K562 (cell line): ENCODE data around the gene PRRT1. TPM values are rescaled to one million over a fixed set of nuclear protein-coding genes. Genes with fewer than 3 reads are reported as not detected.

Experiments
- CBFA2T2 ChIP-seq: fragments of 450-650 bp; conservative IDR thresholded peaks from 2 replicates; pipeline ENCODE4 v1.6.1; 2017; ENCODE audit warnings: mild to moderate bottlenecking
- CCNT2 ChIP-seq: IDR thresholded peaks from 2 replicates; pipeline ENCODE4 v1.6.1; 2011; ENCODE audit warnings: borderline replicate concordance, low read depth, mild to moderate bottlenecking, moderate library complexity, mixed read lengths, low read length; ENCODE audit not compliant: insufficient read length; ENCODE audit errors: extremely low read depth
- CHCHD3 ChIP-seq: fragments of 250-450 bp; sonication (Bioruptor Pico); IDR thresholded peaks from 2 replicates; pipeline ENCODE4 v2.1.2; 2022; ENCODE audit warnings: mild to moderate bottlenecking
- CHD2 ChIP-seq: IDR thresholded peaks from 2 replicates; pipeline ENCODE4 v1.6.1; 2011; ENCODE audit warnings: low read depth, low read length
- MAZ ChIP-seq, 2 experiments: fragments of 450-650 bp in 1 of 2; sonication (generic) in 1 of 2; formaldehyde crosslinking; IDR thresholded peaks in 1 of 2; conservative IDR thresholded peaks in 1 of 2; 2 replicates each; pipeline versions ENCODE4 v1.4.0 to v1.5.0; 2020; ENCODE audit warnings: mild to moderate bottlenecking in 1 of 2, missing genetic modification reagents in 1 of 2
- MEIS2 ChIP-seq: fragments of 450-650 bp; IDR thresholded peaks from 2 replicates; pipeline ENCODE4 v1.6.1; 2014; ENCODE audit warnings: mild to moderate bottlenecking; ENCODE audit not compliant: partially characterized antibody
- MIER1 ChIP-seq: fragments of 450-650 bp; IDR thresholded peaks from 2 replicates; pipeline ENCODE4 v1.6.1; 2016; ENCODE audit warnings: antibody characterized with exemption, mild to moderate bottlenecking, low read depth
- PCBP1 ChIP-seq: fragments of 200-400 bp; formaldehyde crosslinking; IDR thresholded peaks from 2 replicates; pipeline ENCODE4 v1.6.1; 2018; ENCODE audit warnings: mild to moderate bottlenecking, low read depth, low read length; ENCODE audit not compliant: poor library complexity, severe bottlenecking
- POU5F1 ChIP-seq: fragments of 150-350 bp; IDR thresholded peaks from 2 replicates; pipeline ENCODE4 v1.6.1; 2014; ENCODE audit warnings: borderline replicate concordance, low read length, low read depth, mild to moderate bottlenecking; ENCODE audit not compliant: partially characterized antibody
- RFX7 ChIP-seq: fragments of 250-450 bp; sonication (Bioruptor Pico); IDR thresholded peaks from 2 replicates; pipeline ENCODE4 v1.5.1; 2021; ENCODE audit warnings: mild to moderate bottlenecking
- RUNX1 ChIP-seq: sonication (generic); IDR thresholded peaks from 2 replicates; pipeline ENCODE4 v1.6.1; 2016; ENCODE audit warnings: antibody characterized with exemption, low read depth
- SIN3B ChIP-seq: fragments of 450-650 bp; IDR thresholded peaks from 2 replicates; pipeline ENCODE4 v1.6.1; 2017; ENCODE audit warnings: low read depth, mild to moderate bottlenecking, moderate library complexity
- SIRT6 ChIP-seq: IDR thresholded peaks from one replicate; pipeline ENCODE4 v1.6.1; 2012; ENCODE audit warnings: low read depth, mild to moderate bottlenecking, control low read depth, inconsistent platforms, low read length, moderate library complexity
- SOX6 ChIP-seq: fragments of 450-650 bp; IDR thresholded peaks from 2 replicates; pipeline ENCODE4 v1.6.1; 2014; ENCODE audit warnings: mild to moderate bottlenecking
- ZNF24 ChIP-seq: fragments of 450-650 bp; IDR thresholded peaks from 2 replicates; pipeline ENCODE4 v1.6.1; 2016
- ZNF384 ChIP-seq: IDR thresholded peaks from 2 replicates; pipeline ENCODE4 v1.6.1; 2012; ENCODE audit warnings: low read depth, low read length, improper control_type of control experiment
- ZNF778 ChIP-seq: fragments of 450-650 bp; formaldehyde crosslinking; IDR thresholded peaks from 2 replicates; pipeline ENCODE4 v1.4.0; 2020; ENCODE audit warnings: mild to moderate bottlenecking, moderate library complexity
- ZSCAN29 ChIP-seq: fragments of 450-650 bp; IDR thresholded peaks from 2 replicates; pipeline ENCODE4 v1.6.1; 2017
- polyA plus RNA-seq, 8 experiments: library from polyadenylated mRNA; depleted of rRNA in 4 of 8; stranded (reverse) in 5 of 8; unstranded in 3 of 8; fragments of >200 nt; fragmentation: Nextera tagmentation in 2 of 8; fragmentation: Illumina TruSeq in 1 of 8; extraction: Ambion mirVana in 2 of 8; extraction: Trizol in 1 of 8; gene quantifications; 2 replicates each; pipeline versions ENCODE4 v1.2.1 to v1.2.3, GENCODE V29; 2011 to 2014; ENCODE audit warnings: inconsistent platforms in 1 of 8, missing spikeins in 1 of 8
- total RNA-seq, 7 experiments: library from RNA; depleted of rRNA in 6 of 7; stranded (reverse); fragments of >200 nt in 6 of 7; fragmentation: Illumina TruSeq in 2 of 7; extraction: Trizol in 2 of 7; gene quantifications; 2 replicates each; pipeline versions ENCODE4 v1.2.1 to v1.2.3, GENCODE V29; 2011 to 2021; ENCODE audit warnings: low replicate concordance in 1 of 7
- TF ChIP-seq, protein P1 (sequence below): fragments of 200-400 bp; formaldehyde crosslinking; IDR thresholded peaks from 2 replicates; pipeline ENCODE4 v1.6.1; 2017; ENCODE audit warnings: mild to moderate bottlenecking, low read depth, low read length, moderate library complexity
- TF ChIP-seq, protein P2 (sequence below): fragments of 450-650 bp; formaldehyde crosslinking; IDR thresholded peaks from 2 replicates; pipeline ENCODE4 v1.4.0; 2022; ENCODE audit warnings: missing genetic modification characterization
- TF ChIP-seq, protein P3 (sequence below): fragments of 250-450 bp; sonication (Bioruptor Pico); IDR thresholded peaks from 2 replicates; pipeline ENCODE4 v1.4.0; 2020; ENCODE audit warnings: mild to moderate bottlenecking, moderate library complexity, borderline replicate concordance

PRRT1 gene
- total and polyA plus RNA-seq, 9 of the 15 experiments (the other 6 are each of a cell fraction or from before 2014, with no cell fraction given): 0.14 to 3.5 (median 0.41) TPM

DNA sequence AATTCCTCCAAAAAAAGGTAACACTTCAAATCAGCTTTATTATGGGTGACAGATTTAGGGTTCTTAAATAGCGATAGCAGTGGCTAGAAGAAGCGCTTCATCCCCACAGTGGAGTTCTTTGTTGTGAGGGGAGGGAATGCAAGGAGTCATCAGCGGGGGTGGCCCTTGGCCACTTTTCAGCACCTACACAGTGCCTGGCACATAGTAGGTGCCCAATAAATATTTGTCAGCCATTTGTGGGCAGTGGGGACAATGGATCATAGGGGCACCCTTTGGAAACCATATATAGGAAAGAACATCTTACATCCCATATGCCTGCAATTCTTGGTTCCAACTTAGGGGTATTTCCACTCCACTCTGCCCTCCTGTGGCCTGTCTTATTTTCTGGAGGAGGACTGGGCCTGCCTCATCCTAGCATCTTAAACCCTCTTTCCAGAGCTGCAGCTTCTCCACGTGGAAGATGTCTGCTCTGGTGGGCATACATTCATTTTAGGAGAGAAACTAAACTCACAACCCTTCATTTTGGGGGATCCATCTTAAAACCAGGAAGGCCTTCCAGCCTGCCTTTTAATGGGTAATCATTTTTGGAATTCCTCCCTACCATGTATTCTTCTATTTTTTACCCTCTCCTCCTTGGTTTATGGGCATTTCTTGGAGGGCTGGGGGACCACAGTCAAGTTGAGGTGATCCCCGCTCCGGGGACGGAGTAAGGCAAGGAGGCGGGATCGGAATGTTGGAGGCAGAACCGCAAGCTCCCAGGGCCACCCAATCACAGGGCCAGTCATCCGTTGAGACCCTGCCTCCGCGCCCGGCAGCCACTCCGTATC lies 43.3 kb upstream of the PRRT1 start (continued):
- TF ChIP-seq, protein P1, sequence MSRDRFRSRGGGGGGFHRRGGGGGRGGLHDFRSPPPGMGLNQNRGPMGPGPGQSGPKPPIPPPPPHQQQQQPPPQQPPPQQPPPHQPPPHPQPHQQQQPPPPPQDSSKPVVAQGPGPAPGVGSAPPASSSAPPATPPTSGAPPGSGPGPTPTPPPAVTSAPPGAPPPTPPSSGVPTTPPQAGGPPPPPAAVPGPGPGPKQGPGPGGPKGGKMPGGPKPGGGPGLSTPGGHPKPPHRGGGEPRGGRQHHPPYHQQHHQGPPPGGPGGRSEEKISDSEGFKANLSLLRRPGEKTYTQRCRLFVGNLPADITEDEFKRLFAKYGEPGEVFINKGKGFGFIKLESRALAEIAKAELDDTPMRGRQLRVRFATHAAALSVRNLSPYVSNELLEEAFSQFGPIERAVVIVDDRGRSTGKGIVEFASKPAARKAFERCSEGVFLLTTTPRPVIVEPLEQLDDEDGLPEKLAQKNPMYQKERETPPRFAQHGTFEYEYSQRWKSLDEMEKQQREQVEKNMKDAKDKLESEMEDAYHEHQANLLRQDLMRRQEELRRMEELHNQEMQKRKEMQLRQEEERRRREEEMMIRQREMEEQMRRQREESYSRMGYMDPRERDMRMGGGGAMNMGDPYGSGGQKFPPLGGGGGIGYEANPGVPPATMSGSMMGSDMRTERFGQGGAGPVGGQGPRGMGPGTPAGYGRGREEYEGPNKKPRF: no peak
- TF ChIP-seq SOX6 (no peak), SIN3B (no peak; the same call in 1 of the 2 replicates), MIER1 (0 out of 2 replicates have a peak, but pooled peaks have one; percentile 39), POU5F1 (no peak), RUNX1 (no peak), CHD2 (no peak), PCBP1 (no peak), ZSCAN29 (no peak), ZNF778 (CRISPR knock-in tag) (no peak), RFX7 (CRISPR knock-in tag) (no peak), ZNF24 (no peak), SIRT6 (no peak), CHCHD3 (CRISPR knock-in tag) (0 out of 2 replicates have a peak, but pooled peaks have one; percentile 78), MEIS2 (peak; percentile 11), ZNF384 (no peak; the same call in 1 of the 2 replicates), MAZ (CRISPR knock-in tag; conservative IDR thresholded peaks at IDR 0.05 in 1 of 2, IDR thresholded peaks at IDR 0.05 in 1 of 2) (no peak), CBFA2T2 (no peak), CCNT2 (no peak)
- TF ChIP-seq, protein P2, sequence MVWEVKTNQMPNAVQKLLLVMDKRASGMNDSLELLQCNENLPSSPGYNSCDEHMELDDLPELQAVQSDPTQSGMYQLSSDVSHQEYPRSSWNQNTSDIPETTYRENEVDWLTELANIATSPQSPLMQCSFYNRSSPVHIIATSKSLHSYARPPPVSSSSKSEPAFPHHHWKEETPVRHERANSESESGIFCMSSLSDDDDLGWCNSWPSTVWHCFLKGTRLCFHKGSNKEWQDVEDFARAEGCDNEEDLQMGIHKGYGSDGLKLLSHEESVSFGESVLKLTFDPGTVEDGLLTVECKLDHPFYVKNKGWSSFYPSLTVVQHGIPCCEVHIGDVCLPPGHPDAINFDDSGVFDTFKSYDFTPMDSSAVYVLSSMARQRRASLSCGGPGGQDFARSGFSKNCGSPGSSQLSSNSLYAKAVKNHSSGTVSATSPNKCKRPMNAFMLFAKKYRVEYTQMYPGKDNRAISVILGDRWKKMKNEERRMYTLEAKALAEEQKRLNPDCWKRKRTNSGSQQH (CRISPR knock-in tag): no peak
- TF ChIP-seq, protein P3, sequence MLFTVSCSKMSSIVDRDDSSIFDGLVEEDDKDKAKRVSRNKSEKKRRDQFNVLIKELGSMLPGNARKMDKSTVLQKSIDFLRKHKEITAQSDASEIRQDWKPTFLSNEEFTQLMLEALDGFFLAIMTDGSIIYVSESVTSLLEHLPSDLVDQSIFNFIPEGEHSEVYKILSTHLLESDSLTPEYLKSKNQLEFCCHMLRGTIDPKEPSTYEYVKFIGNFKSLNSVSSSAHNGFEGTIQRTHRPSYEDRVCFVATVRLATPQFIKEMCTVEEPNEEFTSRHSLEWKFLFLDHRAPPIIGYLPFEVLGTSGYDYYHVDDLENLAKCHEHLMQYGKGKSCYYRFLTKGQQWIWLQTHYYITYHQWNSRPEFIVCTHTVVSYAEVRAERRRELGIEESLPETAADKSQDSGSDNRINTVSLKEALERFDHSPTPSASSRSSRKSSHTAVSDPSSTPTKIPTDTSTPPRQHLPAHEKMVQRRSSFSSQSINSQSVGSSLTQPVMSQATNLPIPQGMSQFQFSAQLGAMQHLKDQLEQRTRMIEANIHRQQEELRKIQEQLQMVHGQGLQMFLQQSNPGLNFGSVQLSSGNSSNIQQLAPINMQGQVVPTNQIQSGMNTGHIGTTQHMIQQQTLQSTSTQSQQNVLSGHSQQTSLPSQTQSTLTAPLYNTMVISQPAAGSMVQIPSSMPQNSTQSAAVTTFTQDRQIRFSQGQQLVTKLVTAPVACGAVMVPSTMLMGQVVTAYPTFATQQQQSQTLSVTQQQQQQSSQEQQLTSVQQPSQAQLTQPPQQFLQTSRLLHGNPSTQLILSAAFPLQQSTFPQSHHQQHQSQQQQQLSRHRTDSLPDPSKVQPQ (CRISPR knock-in tag): no peak
